ENCODE results near the gene CFAP157. TPM values are rescaled to one million over a fixed set of nuclear protein-coding genes. Genes with fewer than 3 reads are reported as not detected.

CFAP157 gene
- total RNA-seq, 1 experiment from 2014 or later = 0.68 TPM

GRCh38 chr9:127734247-127734746 is 27.5 kb downstream of the CFAP157 start:
- BruUV-seq (replicated peaks) = TSS peak; percentile 52
- TF ChIP-seq, protein P1, sequence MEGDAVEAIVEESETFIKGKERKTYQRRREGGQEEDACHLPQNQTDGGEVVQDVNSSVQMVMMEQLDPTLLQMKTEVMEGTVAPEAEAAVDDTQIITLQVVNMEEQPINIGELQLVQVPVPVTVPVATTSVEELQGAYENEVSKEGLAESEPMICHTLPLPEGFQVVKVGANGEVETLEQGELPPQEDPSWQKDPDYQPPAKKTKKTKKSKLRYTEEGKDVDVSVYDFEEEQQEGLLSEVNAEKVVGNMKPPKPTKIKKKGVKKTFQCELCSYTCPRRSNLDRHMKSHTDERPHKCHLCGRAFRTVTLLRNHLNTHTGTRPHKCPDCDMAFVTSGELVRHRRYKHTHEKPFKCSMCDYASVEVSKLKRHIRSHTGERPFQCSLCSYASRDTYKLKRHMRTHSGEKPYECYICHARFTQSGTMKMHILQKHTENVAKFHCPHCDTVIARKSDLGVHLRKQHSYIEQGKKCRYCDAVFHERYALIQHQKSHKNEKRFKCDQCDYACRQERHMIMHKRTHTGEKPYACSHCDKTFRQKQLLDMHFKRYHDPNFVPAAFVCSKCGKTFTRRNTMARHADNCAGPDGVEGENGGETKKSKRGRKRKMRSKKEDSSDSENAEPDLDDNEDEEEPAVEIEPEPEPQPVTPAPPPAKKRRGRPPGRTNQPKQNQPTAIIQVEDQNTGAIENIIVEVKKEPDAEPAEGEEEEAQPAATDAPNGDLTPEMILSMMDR (conservative IDR thresholded peaks at IDR 0.05) = no peak; the same call in 1 of the 2 replicates
- TF ChIP-seq EZH2 (IDR thresholded peaks at IDR 0.05; ENCODE audit: low read depth) = no peak
- Histone ChIP-seq H3K27me3 (ENCODE audit: insufficient read depth, low read depth) (no peaks in the 10 kb centered on the region), H3F3A (ENCODE audit: insufficient read depth, low read depth) (peaks cover 9% of the 10 kb centered on the region; the same call in 1 of the 2 replicates), H2AFZ (no peak overlapping the region; the same call in 1 of the 2 replicates), H3K79me2 (ENCODE audit: low read depth) (no peaks in the 10 kb centered on the region), H3K4me1 (replicated peaks; ENCODE audit: insufficient read depth) (peaks cover 6% of the 10 kb centered on the region; the same call in 1 of the 2 replicates), H3K36me3 (ENCODE audit: low read depth) (no peaks in the 10 kb centered on the region), H3K4me3 (peak overlapping the region; percentile 61), H3K4me2 (peak overlapping the region; percentile 68), H4K20me1 (ENCODE audit: insufficient read depth) (no peaks in the 10 kb centered on the region), H3K9me3 (ENCODE audit: insufficient read depth, low read depth) (no peaks in the 10 kb centered on the region), H3K27ac (no peak overlapping the region), H3K9me2 (ENCODE audit: insufficient read depth) (no peaks in the 10 kb centered on the region)
- POLR2A ChIA-PET (ENCODE audit: unreplicated experiment) = interaction anchor here (0.5 kb wide), 1 partner anchor 132 kb away, joined by 8 read pairs; no protein-coding TSS in a partner anchor
- DNase-seq = no peak
- intact Hi-C loops (cut with micrococcal nuclease; ENCODE audit: unreplicated experiment) = loop anchor here (1.0 to 5.0 kb wide), 5 partner anchors 121 to 792 kb away; partner anchors contain the start of gene STXBP1
- CTCF ChIA-PET = interaction anchor here (0.5 to 1.6 kb wide), 13 partner anchors 37 to 290 kb away, joined by 3 to 23 read pairs (median 5); partner anchors contain the start of genes CDK9, LRSAM1, RPL12 and STXBP1

DNA sequence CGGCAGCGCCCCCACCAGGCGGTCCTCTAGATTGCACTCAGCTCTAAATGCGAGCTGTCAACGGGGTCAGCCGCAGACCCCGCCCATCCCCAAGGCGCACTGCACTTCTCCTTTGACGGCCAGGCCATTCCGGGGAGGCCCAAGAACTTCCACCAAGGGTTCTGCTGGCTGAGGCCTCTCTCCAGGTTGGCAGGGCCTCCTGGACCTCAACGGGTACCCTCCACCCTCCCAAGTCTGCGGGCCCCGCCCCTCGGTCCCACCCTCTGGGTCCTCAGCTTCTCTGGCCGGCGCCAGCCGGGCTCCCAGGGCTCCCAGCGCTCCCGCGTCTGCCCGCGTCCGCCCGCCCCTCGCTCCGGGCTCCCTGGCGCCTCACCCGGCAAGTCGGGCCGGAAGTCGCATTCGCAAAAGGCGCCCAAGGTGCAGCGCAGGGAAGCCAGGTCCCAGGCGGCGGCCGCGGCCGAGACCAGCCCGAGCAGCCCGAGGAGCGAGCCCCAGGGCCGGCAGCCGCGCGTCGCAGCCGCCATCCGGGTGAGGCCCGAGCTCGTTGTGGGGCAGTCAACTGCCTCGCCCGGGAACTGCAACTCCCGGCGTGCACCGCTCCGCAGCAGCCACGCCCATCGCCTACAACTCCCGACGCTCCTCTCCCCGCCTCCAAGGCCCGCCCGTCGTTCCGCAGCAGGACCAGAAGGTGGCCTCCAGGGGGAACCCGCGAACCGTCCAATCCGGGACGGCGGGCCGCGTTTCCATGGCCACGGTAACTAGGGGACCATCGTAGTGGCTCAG is 28.1 kb downstream of the CFAP157 start, which contains the start of gene TOR2A:
TOR2A (minus strand) TSS at position 548 of the 783 bp plus-strand sequence; CDS start at position 524, 24 bp downstream.
- no peaks in the 10 kb centered on the region for H3K9me2 ChIP-seq (ENCODE audit: insufficient read depth)
- POLR2A ChIA-PET (ENCODE audit: unreplicated experiment) = interaction anchor here (0.5 to 0.7 kb wide), 5 partner anchors 11 to 151 kb away, joined by 3 to 8 read pairs (median 4); no protein-coding TSS in a partner anchor
- BruUV-seq (replicated peaks) = TSS peak; percentile 45
- peak within 1 kb of the TSS; percentile 82 for H2AFZ ChIP-seq
- H3K4me2 ChIP-seq = peak within 1 kb of the TSS; percentile 68
- H3K27ac ChIP-seq = no peak within 1 kb of the TSS
- no peaks in the 10 kb centered on the region for H3K36me3 ChIP-seq (ENCODE audit: low read depth)
- intact Hi-C loops (cut with micrococcal nuclease; ENCODE audit: unreplicated experiment) = loop anchor here (1.0 to 5.0 kb wide), 9 partner anchors 50 to 793 kb away; partner anchors contain the start of gene STXBP1
- H3K9me3 ChIP-seq (ENCODE audit: insufficient read depth, low read depth) = no peaks in the 10 kb centered on the region
- peak within 1 kb of the TSS; percentile 61 for H3K4me3 ChIP-seq
- peaks cover 7% of the 10 kb centered on the region for H3K4me1 ChIP-seq (replicated peaks; ENCODE audit: insufficient read depth)
- H4K20me1 ChIP-seq (ENCODE audit: insufficient read depth) = no peaks in the 10 kb centered on the region
- H3K79me2 ChIP-seq (ENCODE audit: low read depth) = no peaks in the 10 kb centered on the region
- H3F3A ChIP-seq (ENCODE audit: insufficient read depth, low read depth) = peaks cover 11% of the 10 kb centered on the region; the same call in 1 of the 2 replicates
- CTCF ChIA-PET = interaction anchor here (0.5 to 1.6 kb wide), 20 partner anchors 36 to 291 kb away, joined by 3 to 23 read pairs (median 4); partner anchors contain the start of genes CDK9, LRSAM1, RPL12 and SH2D3C
- no peak for TF ChIP-seq EZH2 (IDR thresholded peaks at IDR 0.05; ENCODE audit: low read depth)
- TF ChIP-seq, protein P1 (conservative IDR thresholded peaks at IDR 0.05) = peak; percentile 96
- peak; percentile 89 to 99 for DNase-seq
- H3K27me3 ChIP-seq (ENCODE audit: insufficient read depth, low read depth) = no peaks in the 10 kb centered on the region

GRCh38 chr9:127735530-127736185 is 28.9 kb downstream of the CFAP157 start:
- Histone ChIP-seq H4K20me1 (ENCODE audit: insufficient read depth) (no peaks in the 10 kb centered on the region), H3K27me3 (ENCODE audit: insufficient read depth, low read depth) (no peaks in the 10 kb centered on the region), H3K4me1 (replicated peaks; ENCODE audit: insufficient read depth) (peaks cover 13% of the 10 kb centered on the region), H3K36me3 (ENCODE audit: low read depth) (no peaks in the 10 kb centered on the region), H3K79me2 (ENCODE audit: low read depth) (no peaks in the 10 kb centered on the region), H3K27ac (no peak overlapping the region), H3K4me2 (no peak overlapping the region), H3K9me3 (ENCODE audit: insufficient read depth, low read depth) (no peaks in the 10 kb centered on the region), H3F3A (ENCODE audit: insufficient read depth, low read depth) (peaks cover 17% of the 10 kb centered on the region), H2AFZ (no peak overlapping the region), H3K9me2 (ENCODE audit: insufficient read depth) (no peaks in the 10 kb centered on the region), H3K4me3 (no peak overlapping the region)
- TF ChIP-seq, protein P1 (conservative IDR thresholded peaks at IDR 0.05) = no peak
- no peak for TF ChIP-seq EZH2 (IDR thresholded peaks at IDR 0.05; ENCODE audit: low read depth)
- CTCF ChIA-PET = interaction anchor here (0.6 to 1.6 kb wide), 10 partner anchors 36 to 292 kb away, joined by 3 to 23 read pairs (median 4); partner anchors contain the start of gene SH2D3C
- BruUV-seq (replicated peaks) = no TSS peak
- no peak for DNase-seq
- POLR2A ChIA-PET (ENCODE audit: unreplicated experiment) = no interaction called here
- intact Hi-C loops (cut with micrococcal nuclease; ENCODE audit: unreplicated experiment) = loop anchor here (1.0 to 2.0 kb wide), 6 partner anchors 50 to 381 kb away; partner anchors contain the start of gene STXBP1
